HG02884 (cell line): ENCODE data around the gene NUAK2.
"Not testable (repeated sequence)": the region's sequence is repeated elsewhere in the genome, so short reads cannot be mapped to it uniquely, and the experiment has no call there.

Experiments used
- ATAC-seq: cut with Tn5 transposase; IDR thresholded peaks from one replicate; pipeline ENCODE4 v1.9.1; 2021; ENCODE audit warnings: mild to moderate bottlenecking, moderate library complexity; ENCODE audit not compliant: unreplicated experiment

Gene NUAK2

DNA sequence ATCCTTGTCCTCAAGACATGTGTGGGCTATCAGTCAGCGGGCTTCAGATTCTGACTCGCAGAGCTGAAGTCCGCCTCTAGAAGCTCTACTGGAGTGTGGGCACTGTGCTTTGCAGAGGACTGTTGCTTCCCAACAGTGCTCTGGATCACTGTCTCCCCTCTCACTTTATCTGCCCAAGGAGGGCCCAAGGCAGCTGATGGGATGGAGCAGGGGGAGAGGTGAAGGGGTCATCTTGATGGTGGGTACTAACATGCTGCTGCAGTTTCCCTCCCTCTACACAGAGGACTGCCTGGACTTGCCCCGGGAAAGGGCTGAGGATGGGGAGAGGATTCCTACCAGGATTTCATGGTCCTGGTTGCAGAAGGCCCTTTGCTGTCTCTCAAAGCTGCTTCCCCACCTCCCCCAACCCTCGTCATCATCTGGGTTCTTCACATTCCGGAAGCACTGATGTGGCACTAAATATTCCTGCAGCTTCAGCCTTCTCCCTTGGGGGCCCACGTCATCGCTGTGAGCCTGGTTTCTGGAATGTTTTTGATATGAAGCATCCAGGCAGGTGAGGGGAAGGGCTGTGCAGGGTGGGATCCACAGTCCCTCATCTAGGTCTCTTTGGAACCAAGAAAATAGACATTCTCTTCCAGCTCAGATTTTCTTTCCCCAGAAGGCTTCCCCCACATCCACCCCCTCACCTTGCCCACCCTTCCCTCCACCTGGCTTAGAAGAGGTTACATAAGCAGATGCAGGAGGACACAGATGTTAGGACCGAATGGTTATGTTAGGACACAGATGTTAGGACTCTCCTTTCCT is 23.2 kb downstream of the NUAK2 start:
- ATAC-seq: no peak

DNA sequence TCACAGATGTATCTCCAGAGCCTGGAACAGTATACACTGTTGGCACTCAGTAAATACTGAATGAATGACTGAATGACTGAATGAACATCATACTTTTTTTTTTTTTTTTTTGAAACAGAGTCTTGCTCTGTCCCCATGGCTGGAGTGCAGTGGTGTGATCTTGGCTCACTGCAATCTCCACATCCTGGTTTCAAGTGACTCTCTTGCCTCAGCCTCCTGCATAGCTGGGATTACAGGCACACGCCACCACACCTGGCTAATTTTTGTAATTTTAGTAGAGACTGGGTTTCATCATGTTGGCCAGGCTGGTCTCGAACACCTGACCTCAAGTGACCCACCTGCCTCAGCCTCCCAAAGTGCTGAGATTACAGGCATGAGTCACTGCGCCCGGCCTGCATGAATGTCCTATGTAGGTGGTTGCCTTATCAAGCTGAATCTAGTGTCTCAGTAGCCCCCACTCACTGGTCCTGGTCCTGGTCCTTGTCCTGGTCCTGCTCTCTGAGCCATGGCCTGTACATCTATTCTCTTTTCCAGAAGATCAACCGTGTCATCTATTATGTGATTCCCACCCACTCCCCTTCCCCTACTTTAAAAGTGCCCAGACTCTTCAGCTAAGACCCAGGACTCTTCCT is 23.9 kb downstream of the NUAK2 start:
- ATAC-seq: not testable (repeated sequence)

DNA sequence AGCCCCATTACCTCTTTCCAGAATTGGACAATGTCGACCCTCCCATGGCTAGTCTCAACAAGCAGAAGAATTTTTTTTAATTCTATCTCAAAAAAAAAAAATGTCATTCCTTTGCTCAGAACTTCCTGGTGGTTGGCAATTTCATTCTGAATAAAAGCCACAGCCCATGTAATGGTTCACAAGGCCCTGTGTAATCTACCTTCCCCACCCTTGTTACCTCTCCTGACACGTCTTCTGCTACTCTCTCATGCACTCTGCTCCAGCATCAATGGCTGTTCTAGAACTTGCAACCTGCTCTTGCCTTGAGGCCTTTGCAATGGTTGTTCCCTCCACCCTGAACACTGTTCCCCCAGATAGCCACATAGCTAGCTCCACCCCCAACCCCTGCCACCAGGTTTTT is 25.4 kb downstream of the NUAK2 start:
- ATAC-seq: no peak

DNA sequence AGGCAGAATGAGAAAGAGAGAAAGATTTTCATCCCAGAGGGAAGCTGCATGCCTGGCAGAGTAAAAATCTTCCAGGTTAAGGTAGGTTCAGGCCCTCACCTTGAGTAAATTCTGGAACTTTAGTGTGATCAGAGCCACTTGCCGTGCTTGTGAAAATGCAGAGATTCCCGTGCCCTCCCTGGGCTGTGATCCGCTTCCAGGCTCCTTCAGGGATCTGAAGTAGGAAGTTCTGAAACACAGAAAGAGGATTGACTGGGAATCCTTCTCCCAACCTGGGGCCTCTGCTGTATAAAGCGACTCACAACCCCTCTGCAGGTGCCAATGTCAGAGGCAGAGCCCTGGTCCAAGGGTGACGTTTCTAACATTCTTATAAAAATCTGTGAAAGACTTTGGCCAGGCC is 26.6 kb downstream of the NUAK2 start:
- no peak for ATAC-seq

DNA sequence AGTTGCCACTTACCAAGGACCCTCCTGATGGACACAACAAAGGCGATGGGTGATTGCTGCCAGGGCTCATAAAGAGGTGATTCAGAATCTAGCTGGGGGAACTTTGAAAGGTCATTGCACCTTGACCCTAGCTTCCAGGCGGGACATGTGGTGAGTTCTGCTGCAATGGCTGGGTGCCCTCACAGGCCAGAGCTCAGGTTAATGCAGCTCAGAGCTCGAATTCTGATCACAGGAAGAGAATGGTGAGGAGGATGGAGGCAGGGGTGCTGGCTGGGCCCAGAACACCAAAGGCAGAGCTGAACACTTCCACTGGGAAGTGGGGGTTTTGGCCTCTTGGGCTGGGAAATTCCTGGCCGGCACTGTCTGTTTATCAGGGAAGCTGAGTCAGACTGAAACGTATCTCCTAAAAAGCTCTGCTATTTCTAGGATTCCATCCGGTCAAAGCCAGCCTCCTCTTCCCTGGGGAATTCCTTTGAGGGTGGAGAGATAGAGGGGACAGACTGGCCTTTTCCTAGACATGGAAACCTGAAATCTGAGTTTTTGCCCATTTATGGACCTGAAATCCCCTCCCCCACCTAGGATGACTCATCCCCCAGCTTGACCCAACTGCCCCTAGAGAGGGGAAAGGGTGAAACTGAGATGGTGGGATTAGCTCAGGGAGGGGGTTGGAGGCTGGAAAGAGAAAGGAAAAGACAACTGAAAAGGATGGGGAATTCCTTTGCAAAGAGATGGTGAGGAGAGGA is 27.2 kb downstream of the NUAK2 start:
- ATAC-seq: no peak

DNA sequence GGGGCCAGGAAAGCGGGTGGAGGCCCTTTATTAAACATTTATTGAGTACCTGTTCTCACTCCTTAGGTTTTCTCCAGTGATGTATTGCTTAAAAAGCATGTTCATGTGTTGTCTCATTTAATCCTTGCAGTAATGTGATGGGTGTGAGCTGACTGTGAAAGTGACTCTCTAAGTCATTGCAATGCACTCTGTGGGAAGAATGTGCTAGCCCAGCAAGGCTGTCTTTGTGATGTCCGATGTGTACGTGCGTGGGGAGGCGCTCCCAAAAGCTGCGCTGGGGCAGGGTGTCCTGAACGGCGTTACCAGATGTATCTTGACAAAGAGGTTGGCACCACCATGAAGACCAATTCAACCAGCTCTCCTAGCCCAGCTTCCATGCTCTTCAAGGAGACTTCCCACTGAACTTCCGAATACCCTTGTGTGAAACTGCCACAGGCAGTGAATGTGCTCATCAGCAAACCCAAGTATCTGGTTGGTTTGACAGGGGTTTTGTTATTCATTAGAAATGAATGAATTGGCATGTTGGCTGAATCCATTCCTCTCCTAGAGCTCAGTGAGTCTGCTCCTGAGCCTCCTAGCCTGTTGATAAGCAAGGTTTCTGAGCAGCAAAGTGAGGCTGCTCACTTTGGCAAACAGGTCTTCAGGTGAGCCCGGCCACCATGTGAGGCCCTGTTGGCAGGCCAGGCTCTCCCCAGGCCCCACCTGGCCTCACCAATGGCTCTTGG is 28.0 kb downstream of the NUAK2 start:
- ATAC-seq: no peak

DNA sequence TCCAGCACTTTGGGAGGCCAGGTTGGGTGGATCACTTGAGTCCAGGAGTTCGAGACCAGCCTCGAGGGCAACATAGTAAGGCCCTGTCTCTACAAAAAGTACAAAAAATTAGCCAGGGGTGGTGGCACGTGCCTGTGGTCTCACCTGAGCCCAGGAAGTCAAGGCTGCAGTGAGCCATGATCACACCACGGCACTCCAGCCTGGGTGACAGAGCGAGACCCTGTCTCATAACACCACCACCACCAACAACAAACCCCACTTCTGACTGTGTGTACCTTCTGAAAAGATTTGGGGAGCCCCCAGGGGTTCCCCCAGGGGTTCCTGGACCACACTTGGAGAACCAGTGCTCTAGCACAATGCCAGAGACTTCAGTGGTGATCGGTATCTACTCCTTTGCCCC is 29.9 kb downstream of the NUAK2 start:
- no peak for ATAC-seq

DNA sequence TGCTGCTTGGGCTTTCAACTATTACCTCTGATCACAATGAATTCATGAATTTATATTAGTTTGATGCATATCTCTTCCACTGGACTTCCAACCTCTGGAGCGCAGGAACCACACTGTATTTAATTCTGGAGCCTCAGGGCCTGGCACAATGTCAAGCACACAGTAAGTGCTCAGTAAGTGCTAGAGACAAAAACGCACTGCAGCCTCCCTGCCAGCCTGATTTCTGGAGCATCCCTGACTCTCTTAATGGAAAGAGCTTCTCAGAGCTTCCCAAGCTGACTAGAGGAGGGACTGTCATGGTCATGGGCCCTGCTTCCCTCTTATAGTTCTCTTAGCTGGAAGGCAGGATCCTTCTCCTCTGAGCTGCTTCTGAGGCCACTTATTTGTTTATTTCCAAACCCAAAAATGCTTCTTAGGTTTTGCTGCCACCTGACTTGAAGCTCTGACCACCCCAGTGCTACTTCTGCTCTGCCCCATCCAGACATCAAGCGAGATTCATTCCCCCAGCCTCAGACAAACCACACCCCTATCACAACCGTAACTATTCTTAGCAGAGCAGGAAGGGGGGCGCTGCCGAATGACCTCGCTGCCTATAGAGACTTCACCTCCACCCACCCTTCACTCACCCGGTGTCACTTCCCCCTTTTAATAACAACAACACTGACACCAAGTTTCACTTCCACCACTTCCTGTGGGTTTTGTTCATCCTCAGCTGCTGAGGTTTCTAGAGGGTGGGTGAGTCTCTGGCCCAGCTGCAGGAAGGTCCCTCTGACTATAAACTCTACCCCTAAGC is 33.6 kb downstream of the NUAK2 start:
- peak; percentile 78 for ATAC-seq

DNA sequence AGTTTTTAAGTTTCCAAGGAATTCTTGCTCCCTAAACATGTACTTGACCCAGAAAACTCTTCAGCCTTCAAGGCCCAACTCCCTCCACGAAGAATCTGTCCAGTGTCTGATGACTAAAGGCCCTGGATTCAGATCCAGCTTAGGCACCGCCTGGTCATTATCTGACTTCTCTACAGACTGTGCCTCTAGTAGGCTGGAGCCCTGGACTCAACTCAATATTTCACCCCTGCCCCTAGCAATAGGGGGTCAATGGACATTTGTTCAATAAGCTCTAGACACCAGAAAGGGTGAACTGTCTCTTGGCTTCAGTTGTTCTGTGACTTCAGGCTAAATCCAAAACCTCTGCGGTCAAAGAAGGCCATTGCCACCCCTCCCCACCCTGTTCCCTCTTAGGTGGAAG is 34.5 kb downstream of the NUAK2 start:
- ATAC-seq: no peak

DNA sequence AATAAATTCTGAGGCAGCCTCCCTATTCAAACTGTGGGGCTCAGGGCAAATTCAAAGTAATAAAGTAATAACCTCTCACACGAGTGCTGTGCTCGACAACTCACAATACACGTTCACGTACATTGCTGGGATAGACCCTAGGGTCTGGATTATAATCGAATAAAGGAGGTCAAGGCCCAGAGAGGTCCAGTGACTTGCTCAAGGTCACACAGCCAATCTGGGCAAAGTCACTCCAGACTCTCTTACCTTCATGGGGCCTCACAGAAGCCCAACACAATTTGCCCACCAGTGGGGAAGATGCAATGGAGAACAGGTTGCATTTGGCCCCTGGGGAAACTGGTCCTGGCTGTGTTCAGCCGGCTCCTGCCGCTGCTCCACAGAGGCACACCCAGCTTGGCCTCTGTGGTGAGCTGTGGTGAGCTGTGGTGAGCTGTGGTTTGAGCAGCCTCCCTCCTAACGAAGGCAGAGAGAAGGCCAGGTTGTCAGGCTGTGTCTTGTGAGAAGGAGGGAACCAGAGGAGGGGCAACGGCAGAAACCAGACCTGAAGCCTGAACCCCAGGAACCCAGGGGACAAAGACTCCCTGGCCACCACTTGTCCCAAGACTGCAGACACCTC is 35.1 kb downstream of the NUAK2 start:
- no peak for ATAC-seq

DNA sequence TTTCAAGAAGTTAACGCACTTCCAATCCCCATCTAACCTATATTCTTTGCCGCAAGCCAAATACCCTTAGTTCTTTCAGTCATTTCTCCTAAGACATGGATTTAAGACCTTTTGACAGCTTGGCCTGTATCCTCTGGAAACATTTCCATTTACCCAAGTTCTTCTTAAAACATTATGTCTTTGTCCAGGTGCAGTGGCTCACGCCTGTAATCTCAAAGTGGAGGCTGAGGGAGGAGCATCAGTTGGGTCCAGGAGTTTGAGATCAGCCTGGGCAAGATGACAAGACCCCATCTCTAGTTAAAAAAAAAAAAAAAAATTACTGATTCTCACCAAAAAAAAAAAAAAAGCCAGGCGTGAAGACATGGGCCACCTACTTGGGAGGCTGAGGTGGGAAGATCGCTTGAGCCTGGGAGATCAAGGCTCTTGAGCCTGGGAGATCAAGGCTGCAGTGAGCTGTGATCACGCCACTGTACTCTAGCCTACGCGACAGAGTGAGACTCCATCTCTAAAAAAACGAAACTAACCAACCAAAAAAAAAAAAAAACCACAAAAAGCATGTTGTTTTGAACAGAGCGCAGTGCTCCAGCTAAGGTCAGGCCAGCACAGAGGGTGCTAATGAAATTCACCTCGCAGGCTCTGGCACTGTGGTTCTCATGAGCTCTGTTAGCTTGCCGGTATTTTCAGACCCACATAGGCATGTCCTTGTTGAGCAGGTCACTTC is 36.0 kb downstream of the NUAK2 start:
- no peak for ATAC-seq

DNA sequence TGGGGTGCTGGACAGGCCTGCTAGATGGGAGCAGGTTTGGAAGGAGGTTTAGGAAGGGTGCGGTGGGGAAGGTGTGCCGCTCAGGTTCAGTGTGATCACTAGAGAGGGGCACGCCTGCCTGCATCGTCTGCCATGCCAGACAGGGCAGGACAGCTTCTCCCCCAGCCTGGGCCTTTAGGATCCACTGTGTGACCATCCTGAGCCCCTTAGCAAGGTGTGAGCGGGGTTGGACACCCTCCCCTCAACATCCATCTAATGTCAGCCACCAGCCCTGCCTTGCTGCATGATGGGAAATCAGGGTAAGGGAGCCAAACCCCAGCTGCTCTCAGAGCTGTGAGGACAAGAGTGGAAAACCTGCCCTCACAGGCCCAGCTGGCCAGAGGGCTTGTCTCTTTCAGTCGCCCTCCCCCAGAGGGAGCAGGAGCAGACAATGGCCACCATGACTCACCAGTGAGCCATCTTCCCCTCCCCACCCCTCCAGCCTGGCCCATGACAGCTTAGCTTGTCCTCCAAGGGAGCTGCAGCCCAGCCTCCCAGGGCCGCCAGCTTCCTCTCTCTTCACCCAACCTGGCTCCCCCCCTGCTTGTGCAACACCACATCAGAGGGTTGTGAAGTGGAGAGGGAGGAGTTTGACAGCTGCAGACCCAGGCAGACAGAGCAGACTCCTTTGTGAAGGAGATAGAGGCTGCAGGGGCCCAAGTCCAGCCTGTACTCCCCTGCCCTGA is 37.0 kb downstream of the NUAK2 start:
- no peak for ATAC-seq

DNA sequence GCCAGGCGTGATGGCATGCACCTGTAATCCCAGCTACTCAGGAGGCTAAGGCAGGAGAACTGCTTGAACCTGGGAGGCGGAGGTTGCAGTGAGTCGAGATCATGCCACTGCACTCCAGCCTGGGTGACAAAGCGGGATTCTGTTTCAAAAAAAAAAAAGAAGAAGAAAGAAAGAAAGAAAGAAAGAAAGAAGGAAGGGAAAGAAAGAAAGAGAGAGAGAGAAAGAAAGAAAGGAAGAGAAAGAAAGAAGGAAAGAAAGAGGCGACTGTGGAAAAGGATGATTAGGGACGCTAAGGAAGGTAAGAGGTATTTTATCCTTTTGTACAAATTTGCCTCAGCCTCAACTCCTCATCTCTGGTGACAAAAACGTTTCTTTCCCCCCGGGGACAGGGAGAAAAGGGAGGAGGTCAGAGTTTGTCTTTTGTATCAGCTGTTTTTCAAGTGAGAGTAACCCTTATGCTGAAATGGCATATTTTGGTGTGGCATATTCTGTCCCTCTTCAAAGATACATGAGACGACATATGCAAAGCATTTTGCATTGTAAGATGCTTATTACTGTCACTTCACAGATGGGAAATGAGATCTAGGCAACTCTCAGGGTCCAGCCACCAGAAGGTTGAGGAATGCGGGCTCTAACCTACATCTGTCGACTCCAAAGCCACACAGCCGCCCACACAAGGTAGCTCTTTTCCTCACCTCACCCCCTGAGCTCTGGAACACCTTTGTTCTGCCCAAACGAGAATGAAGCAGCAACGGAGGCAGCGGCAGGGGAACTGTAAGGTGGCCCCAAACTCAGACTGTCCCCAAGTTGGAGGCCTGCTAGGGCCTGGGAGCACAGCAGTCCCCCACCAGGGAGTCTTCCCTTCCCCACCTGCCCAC is 38.0 kb downstream of the NUAK2 start:
- no peak for ATAC-seq

DNA sequence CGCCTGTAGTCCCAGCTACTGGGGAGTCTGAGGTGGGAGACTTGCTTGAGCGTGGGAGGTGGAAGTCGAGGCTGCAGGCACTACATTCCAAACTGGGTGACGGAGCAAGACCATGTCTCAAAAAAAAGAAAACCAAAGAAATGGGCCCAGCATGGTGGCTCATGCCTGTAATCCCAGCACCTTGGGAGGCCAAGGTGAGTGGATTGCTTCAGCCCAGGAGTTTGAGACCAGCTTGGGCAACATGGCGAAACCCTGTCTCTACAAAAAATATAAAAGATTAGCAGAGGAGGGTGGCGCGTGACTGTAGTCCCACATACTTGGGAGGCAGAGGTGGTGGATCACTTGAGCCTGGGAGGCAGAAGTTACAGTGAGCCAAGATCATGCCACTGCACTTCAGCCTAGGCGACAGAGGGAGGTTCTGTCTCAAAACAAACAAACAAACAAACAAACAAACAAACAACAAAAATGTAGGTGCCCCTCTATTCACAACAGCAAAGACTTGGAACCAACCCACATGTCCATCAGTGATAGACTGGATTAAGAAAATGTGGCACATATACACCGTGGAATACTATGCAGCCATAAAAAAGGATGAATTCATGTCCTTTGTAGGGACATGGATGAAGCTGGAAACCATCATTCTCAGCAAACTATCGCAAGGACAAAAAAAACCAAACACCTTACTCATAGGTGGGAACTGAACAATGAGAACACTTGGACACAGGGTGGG is 40.7 kb downstream of the NUAK2 start:
- ATAC-seq: not testable (repeated sequence)

DNA sequence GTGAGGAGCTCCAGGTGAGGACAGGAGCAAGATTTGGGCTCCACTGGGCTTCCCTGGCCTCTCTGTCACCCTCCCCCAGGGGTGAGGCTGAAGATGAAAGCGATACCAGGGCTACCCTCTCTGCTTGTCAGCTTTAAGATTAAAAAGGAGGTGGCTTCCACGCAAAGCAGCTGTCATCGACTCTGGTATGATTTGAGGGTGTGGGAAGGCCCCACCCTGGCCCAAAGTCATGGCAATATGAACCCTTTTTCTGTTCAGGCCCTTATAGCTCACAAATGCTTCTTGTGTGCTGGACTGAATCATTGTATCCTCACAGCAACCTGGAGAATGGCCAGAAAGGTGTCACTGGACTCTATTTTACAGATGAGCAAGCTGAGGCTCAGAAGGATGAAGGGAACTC is 41.6 kb downstream of the NUAK2 start:
- ATAC-seq: no peak

DNA sequence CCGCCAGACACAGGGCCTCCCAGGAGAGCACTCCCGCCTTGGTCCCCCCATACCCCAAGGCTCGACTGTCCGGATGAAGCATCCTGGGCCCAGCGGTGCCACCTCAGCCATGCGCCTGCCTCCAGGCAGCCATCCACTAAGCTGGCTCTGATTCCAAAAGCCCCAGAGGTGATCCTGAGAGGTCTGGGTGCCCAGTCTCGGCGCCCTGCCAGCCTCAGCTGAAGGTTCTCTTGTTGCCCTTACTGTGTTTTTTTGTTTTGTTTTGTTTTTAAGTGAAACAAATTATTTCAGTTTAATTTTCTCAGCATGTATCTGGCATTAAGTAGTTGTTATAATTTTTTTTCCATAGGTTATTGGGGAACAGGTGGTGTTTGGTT is 44.9 kb downstream of the NUAK2 start:
- no peak for ATAC-seq
